Endodermal cell (in vitro differentiated cells): Measurements from ENCODE around the gene MRFAP1L1. TPM values are rescaled to one million over a fixed set of nuclear protein-coding genes. Genes with fewer than 3 reads are reported as not detected.

Experiments
- DNase-seq: peaks from one replicate; pipeline ENCODE4 v3.0.0-alpha.2; 2017
- H3K27ac ChIP-seq: 2 replicates; pipeline ENCODE4 v1.5.1; 2013; ENCODE audit warnings: mild to moderate bottlenecking, low read depth, low read length, moderate library complexity
- H3K27me3 ChIP-seq: 2 replicates; pipeline ENCODE4 v1.6.1; 2013; ENCODE audit warnings: mild to moderate bottlenecking, low read length, moderate library complexity; ENCODE audit not compliant: insufficient read depth, control insufficient read depth, poor library complexity, severe bottlenecking
- H3K36me3 ChIP-seq: 2 replicates; pipeline ENCODE4 v1.7.0; 2013; ENCODE audit warnings: mild to moderate bottlenecking, low read length, moderate library complexity; ENCODE audit not compliant: control insufficient read depth, insufficient read depth
- H3K4me1 ChIP-seq: one replicate; pipeline ENCODE4 v1.7.0; 2013; ENCODE audit warnings: low read length; ENCODE audit not compliant: control insufficient read depth, insufficient read depth
- H3K4me3 ChIP-seq: 2 replicates; pipeline ENCODE4 v1.5.1; 2013; ENCODE audit warnings: mild to moderate bottlenecking, low read length, moderate library complexity
- H3K9ac ChIP-seq: 2 replicates; pipeline ENCODE4 v1.6.1; 2013; ENCODE audit warnings: mild to moderate bottlenecking, low read length, moderate library complexity; ENCODE audit not compliant: poor library complexity, severe bottlenecking; ENCODE audit errors: extremely low read depth
- H3K9me3 ChIP-seq: 2 replicates; pipeline ENCODE4 v1.6.1; 2013; ENCODE audit warnings: mild to moderate bottlenecking, low read length, moderate library complexity; ENCODE audit not compliant: control insufficient read depth
- H3K27ac Mint-ChIP-seq: 2 replicates; pipeline ENCODE4 v1.8.0; 2020; ENCODE audit warnings: mixed read lengths
- H3K27me3 Mint-ChIP-seq: 2 replicates; pipeline ENCODE4 v1.8.0; 2021; ENCODE audit warnings: mild to moderate bottlenecking, mixed read lengths; ENCODE audit not compliant: insufficient read depth
- H3K36me3 Mint-ChIP-seq: 2 replicates; pipeline ENCODE4 v1.8.0; 2020; ENCODE audit warnings: low read depth, mixed read lengths
- H3K4me1 Mint-ChIP-seq: 2 replicates; pipeline ENCODE4 v1.8.0; 2020; ENCODE audit warnings: mixed read lengths
- H3K4me3 Mint-ChIP-seq: 2 replicates; pipeline ENCODE4 v1.8.0; 2020; ENCODE audit warnings: mild to moderate bottlenecking, moderate library complexity, mixed read lengths
- H3K9me3 Mint-ChIP-seq: 2 replicates; pipeline ENCODE4 v1.8.0; 2020; ENCODE audit warnings: mild to moderate bottlenecking, mixed read lengths
- WGBS, 2 experiments: methylation state at CpG; one replicate each; pipeline versions ENCODE4 v1.1.5 to v1.1.7; 2013; ENCODE audit warnings: missing lambda C conversion rate in 2 of 2, mixed read lengths in 1 of 2; ENCODE audit not compliant: insufficient coverage in 1 of 2, insufficient read length in 1 of 2; 5-methylcytosine and 5-hydroxymethylcytosine counted together
- total RNA-seq, 2 donors: library from RNA; stranded (reverse); fragmentation: NEBNext Ultra II Directional in 1 of 2; extraction: Animal tissue kit (Norgen Biotek cat#: 25700) in 1 of 2; gene quantifications; 2 replicates in 1 of 2; 3 replicates in 1 of 2; pipeline ENCODE4 v1.2.1, GENCODE V29; 2021
- TF ChIP-seq, protein P1 (sequence below): fragments of 200-600 bp; sonication (generic); conservative IDR thresholded peaks from 2 replicates; pipeline ENCODE4 v1.5.0; 2021; ENCODE audit warnings: antibody characterized with exemption, mild to moderate bottlenecking

The MRFAP1L1 gene
- total RNA-seq, 2 donors from 2014 or later = 45.0 to 50.2 TPM

GRCh38 chr4:6718932-6719610, 9.4 kb upstream of the MRFAP1L1 start:
- DNase-seq = no peak
- H3K4me1 ChIP-seq = no peaks in the 10 kb centered on the region
- peaks cover 5% of the 10 kb centered on the region for H3K27me3 ChIP-seq
- H3K4me3 Mint-ChIP-seq = no peak overlapping the region
- H3K27ac ChIP-seq = no peak overlapping the region
- peaks cover 13% of the 10 kb centered on the region for H3K27me3 Mint-ChIP-seq
- TF ChIP-seq, protein P1, sequence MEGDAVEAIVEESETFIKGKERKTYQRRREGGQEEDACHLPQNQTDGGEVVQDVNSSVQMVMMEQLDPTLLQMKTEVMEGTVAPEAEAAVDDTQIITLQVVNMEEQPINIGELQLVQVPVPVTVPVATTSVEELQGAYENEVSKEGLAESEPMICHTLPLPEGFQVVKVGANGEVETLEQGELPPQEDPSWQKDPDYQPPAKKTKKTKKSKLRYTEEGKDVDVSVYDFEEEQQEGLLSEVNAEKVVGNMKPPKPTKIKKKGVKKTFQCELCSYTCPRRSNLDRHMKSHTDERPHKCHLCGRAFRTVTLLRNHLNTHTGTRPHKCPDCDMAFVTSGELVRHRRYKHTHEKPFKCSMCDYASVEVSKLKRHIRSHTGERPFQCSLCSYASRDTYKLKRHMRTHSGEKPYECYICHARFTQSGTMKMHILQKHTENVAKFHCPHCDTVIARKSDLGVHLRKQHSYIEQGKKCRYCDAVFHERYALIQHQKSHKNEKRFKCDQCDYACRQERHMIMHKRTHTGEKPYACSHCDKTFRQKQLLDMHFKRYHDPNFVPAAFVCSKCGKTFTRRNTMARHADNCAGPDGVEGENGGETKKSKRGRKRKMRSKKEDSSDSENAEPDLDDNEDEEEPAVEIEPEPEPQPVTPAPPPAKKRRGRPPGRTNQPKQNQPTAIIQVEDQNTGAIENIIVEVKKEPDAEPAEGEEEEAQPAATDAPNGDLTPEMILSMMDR = no peak
- no peak overlapping the region for H3K9ac ChIP-seq
- 87 to 89% methylated on average over 7 of the region's 7 CpGs for WGBS, 2 experiments
- H3K9me3 ChIP-seq = no peaks in the 10 kb centered on the region
- H3K36me3 ChIP-seq = no peaks in the 10 kb centered on the region
- H3K27ac Mint-ChIP-seq = no peak overlapping the region
- no peak overlapping the region for H3K4me3 ChIP-seq
- H3K36me3 Mint-ChIP-seq = no peaks in the 10 kb centered on the region
- peaks cover 6% of the 10 kb centered on the region for H3K4me1 Mint-ChIP-seq
- H3K9me3 Mint-ChIP-seq = no peaks in the 10 kb centered on the region

GRCh38 chr4:6716958-6717655, 7.4 kb upstream of the MRFAP1L1 start:
- Histone ChIP-seq H3K27me3 (peaks cover 19% of the 10 kb centered on the region), H3K9me3 (no peaks in the 10 kb centered on the region), H3K27ac (no peak overlapping the region), H3K9ac (peak overlapping the region; percentile 78), H3K4me3 (peak overlapping the region; percentile 92), H3K4me1 (no peaks in the 10 kb centered on the region), H3K36me3 (no peaks in the 10 kb centered on the region)
- peaks cover 6% of the 10 kb centered on the region for H3K4me1 Mint-ChIP-seq
- peaks cover 3% of the 10 kb centered on the region for H3K9me3 Mint-ChIP-seq
- 39 to 50% methylated on average over 4 to 6 of the region's 7 CpGs for WGBS, 2 experiments
- peaks cover 31% of the 10 kb centered on the region for H3K27me3 Mint-ChIP-seq
- TF ChIP-seq, protein P1 = no peak
- DNase-seq = no peak
- H3K27ac Mint-ChIP-seq = peak overlapping the region; percentile 58
- H3K36me3 Mint-ChIP-seq = no peaks in the 10 kb centered on the region
- H3K4me3 Mint-ChIP-seq = peak overlapping the region; percentile 82

GRCh38 chr4:6716018-6716911, 6.6 kb upstream of the MRFAP1L1 start, which contains the start of gene BLOC1S4:
Gene BLOC1S4, plus strand, starts transcription at chr4:6716174. Its CDS starts 36 bp downstream, at chr4:6716210.
- Mint-ChIP-seq H3K27me3 (peaks cover 40% of the 10 kb centered on the region), H3K4me3 (peak within 1 kb of the TSS; percentile 82), H3K27ac (peak within 1 kb of the TSS; percentile 87), H3K9me3 (peaks cover 3% of the 10 kb centered on the region), H3K36me3 (no peaks in the 10 kb centered on the region), H3K4me1 (peaks cover 6% of the 10 kb centered on the region)
- no peaks in the 10 kb centered on the region for H3K4me1 ChIP-seq
- H3K9ac ChIP-seq = peak within 1 kb of the TSS; percentile 78
- TF ChIP-seq, protein P1 = peak; percentile 31
- H3K9me3 ChIP-seq = no peaks in the 10 kb centered on the region
- DNase-seq = peak; percentile 93
- peak within 1 kb of the TSS; percentile 39 for H3K27ac ChIP-seq
- 1 to 2% methylated on average over 20 to 109 of the region's 109 CpGs for WGBS, 2 experiments
- H3K27me3 ChIP-seq = peaks cover 28% of the 10 kb centered on the region
- no peaks in the 10 kb centered on the region for H3K36me3 ChIP-seq
- peak within 1 kb of the TSS; percentile 92 for H3K4me3 ChIP-seq
